H9 (cell line): Measurements from ENCODE around the gene IRF6. TPM values are rescaled to one million over a fixed set of nuclear protein-coding genes. Genes with fewer than 3 reads are reported as not detected.

ENCODE experiments used
- DNase-seq: peaks from one replicate; pipeline ENCODE4 v3.0.0-alpha.2; 2017
- H2AFZ ChIP-seq: one replicate; pipeline ENCODE4 v1.6.1; 2013; ENCODE audit warnings: mild to moderate bottlenecking, low read length, control low read depth, moderate library complexity
- H2AK5ac ChIP-seq: 2 replicates; pipeline ENCODE4 v1.6.1; 2013; ENCODE audit warnings: low read length, control low read depth, mixed read lengths; ENCODE audit not compliant: insufficient read length
- H2BK120ac ChIP-seq: one replicate; pipeline ENCODE4 v1.6.1; 2013; ENCODE audit warnings: low read depth, mild to moderate bottlenecking, low read length, control low read depth, inconsistent platforms; ENCODE audit not compliant: poor library complexity, severe bottlenecking
- H2BK12ac ChIP-seq: 2 replicates; pipeline ENCODE4 v1.6.1; 2013; ENCODE audit warnings: low read length, control low read depth, mixed read lengths, low read depth; ENCODE audit not compliant: insufficient read length
- H2BK15ac ChIP-seq: 2 replicates; pipeline ENCODE4 v1.6.1; 2013; ENCODE audit warnings: low read depth, low read length, control low read depth
- H2BK20ac ChIP-seq: one replicate; pipeline ENCODE4 v1.6.1; 2013; ENCODE audit warnings: low read depth, mild to moderate bottlenecking, low read length, control low read depth, inconsistent platforms; ENCODE audit not compliant: poor library complexity, severe bottlenecking
- H2BK5ac ChIP-seq: 2 replicates; pipeline ENCODE4 v1.6.1; 2013; ENCODE audit warnings: low read length, control low read depth, mixed read lengths; ENCODE audit not compliant: insufficient read length
- H3K14ac ChIP-seq: 2 replicates; pipeline ENCODE4 v1.6.1; 2013; ENCODE audit warnings: low read length, control low read depth; ENCODE audit not compliant: insufficient read depth
- H3K18ac ChIP-seq: 2 replicates; pipeline ENCODE4 v1.6.1; 2013; ENCODE audit warnings: low read depth, mild to moderate bottlenecking, mixed read lengths, low read length, control low read depth; ENCODE audit not compliant: insufficient read length
- H3K23ac ChIP-seq: 2 replicates; pipeline ENCODE4 v1.6.1; 2013; ENCODE audit warnings: low read length, control low read depth, mixed read lengths, low read depth; ENCODE audit not compliant: insufficient read length
- H3K23me2 ChIP-seq: 2 replicates; pipeline ENCODE4 v1.6.1; 2013; ENCODE audit warnings: low read depth, mild to moderate bottlenecking, mixed read lengths, low read length, control low read depth; ENCODE audit not compliant: insufficient read length, poor library complexity, severe bottlenecking
- H3K27ac ChIP-seq: 2 replicates; pipeline ENCODE4 v1.5.1; 2013; ENCODE audit warnings: low read length, control low read depth, mixed read lengths, low read depth; ENCODE audit not compliant: insufficient read length
- H3K27me3 ChIP-seq: 2 replicates; pipeline ENCODE4 v1.6.1; 2013; ENCODE audit warnings: low read length, control low read depth, inconsistent platforms; ENCODE audit not compliant: insufficient read depth
- H3K4ac ChIP-seq: 2 replicates; pipeline ENCODE4 v1.6.1; 2013; ENCODE audit warnings: low read depth, mild to moderate bottlenecking, control low read depth, inconsistent platforms, low read length, moderate library complexity
- H3K4me1 ChIP-seq: 2 replicates; pipeline ENCODE4 v1.6.1; 2013; ENCODE audit warnings: low read length, control low read depth, inconsistent platforms; ENCODE audit not compliant: insufficient read depth
- H3K4me2 ChIP-seq: 2 replicates; pipeline ENCODE4 v1.6.1; 2013; ENCODE audit warnings: low read length, control low read depth, mixed read lengths; ENCODE audit not compliant: insufficient read length, insufficient read depth
- H3K56ac ChIP-seq: 2 replicates; pipeline ENCODE4 v1.6.1; 2013; ENCODE audit warnings: low read depth, mild to moderate bottlenecking, mixed read lengths, low read length, control low read depth; ENCODE audit not compliant: insufficient read length
- H3K79me1 ChIP-seq: 2 replicates; pipeline ENCODE4 v1.6.1; 2013; ENCODE audit warnings: low read depth, mild to moderate bottlenecking, moderate library complexity, low read length, control low read depth, inconsistent platforms; ENCODE audit not compliant: insufficient read depth, poor library complexity, severe bottlenecking
- H3K79me2 ChIP-seq: 2 replicates; pipeline ENCODE4 v1.6.1; 2013; ENCODE audit warnings: low read length, control low read depth, inconsistent platforms; ENCODE audit not compliant: insufficient read depth
- H3K9ac ChIP-seq: 2 replicates; pipeline ENCODE4 v1.6.1; 2013; ENCODE audit warnings: low read length, control low read depth, mixed read lengths; ENCODE audit not compliant: insufficient read length; ENCODE audit errors: extremely low read depth
- H3K9me3 ChIP-seq: one replicate; pipeline ENCODE4 v1.6.1; 2013; ENCODE audit warnings: low read depth, low read length, inconsistent platforms; ENCODE audit not compliant: control insufficient read depth
- H3T11ph ChIP-seq: one replicate; pipeline ENCODE4 v1.6.1; 2013; ENCODE audit warnings: mild to moderate bottlenecking, low read length, control low read depth, inconsistent platforms
- H4K20me1 ChIP-seq: one replicate; pipeline ENCODE4 v1.6.1; 2013; ENCODE audit not compliant: control insufficient read depth, insufficient read length, insufficient read depth
- H4K5ac ChIP-seq: 2 replicates; pipeline ENCODE4 v1.6.1; 2013; ENCODE audit warnings: low read depth, mild to moderate bottlenecking, mixed read lengths, low read length, control low read depth; ENCODE audit not compliant: insufficient read length
- H4K8ac ChIP-seq: replicated peaks from 2 replicates; pipeline ENCODE4 v1.6.1; 2013; ENCODE audit warnings: low read length, control low read depth, mixed read lengths, low read depth; ENCODE audit not compliant: insufficient read length
- H4K91ac ChIP-seq: 2 replicates; pipeline ENCODE4 v1.6.1; 2013; ENCODE audit warnings: low read depth, mild to moderate bottlenecking, moderate library complexity, mixed read lengths, low read length, control low read depth; ENCODE audit not compliant: insufficient read length
- H3K27ac Mint-ChIP-seq, 3 experiments: 2 replicates in 2 of 3; 3 replicates in 1 of 3; pipeline ENCODE4 v1.8.0; 2020 to 2021; ENCODE audit warnings: mixed read lengths in 3 of 3, mild to moderate bottlenecking in 1 of 3, moderate library complexity in 1 of 3
- H3K27me3 Mint-ChIP-seq: 2 replicates; pipeline ENCODE4 v1.8.0; 2021; ENCODE audit warnings: low read depth, mild to moderate bottlenecking, moderate library complexity, mixed read lengths
- H3K36me3 Mint-ChIP-seq, 3 experiments: 2 replicates in 2 of 3; 3 replicates in 1 of 3; pipeline ENCODE4 v1.8.0; 2020 to 2021; ENCODE audit warnings: low read depth in 3 of 3, mixed read lengths in 3 of 3; ENCODE audit not compliant: insufficient read depth in 1 of 3
- H3K4me1 Mint-ChIP-seq, 2 experiments: 2 replicates each; pipeline ENCODE4 v1.8.0; 2020; ENCODE audit warnings: mixed read lengths in 2 of 2
- H3K4me3 Mint-ChIP-seq, 2 experiments: 2 replicates in 1 of 2; 3 replicates in 1 of 2; pipeline ENCODE4 v1.8.0; 2020 to 2021; ENCODE audit warnings: mild to moderate bottlenecking in 2 of 2, mixed read lengths in 2 of 2, moderate library complexity in 1 of 2
- H3K9me3 Mint-ChIP-seq, 2 experiments: 2 replicates in 1 of 2; 3 replicates in 1 of 2; pipeline ENCODE4 v1.8.0; 2020; ENCODE audit warnings: mild to moderate bottlenecking in 2 of 2, mixed read lengths in 2 of 2, moderate library complexity in 1 of 2
- WGBS: extraction: QIAGEN DNeasy Blood & Tissue Kit; methylation state at CpG from one replicate; pipeline ENCODE4 v1.1.7; 2013; ENCODE audit warnings: missing lambda C conversion rate, low lambda C conversion rate, mixed read lengths; ENCODE audit not compliant: insufficient read length; ENCODE audit errors: extremely low coverage; 5-methylcytosine and 5-hydroxymethylcytosine counted together
- total RNA-seq: library from RNA; stranded (reverse); gene quantifications from 2 replicates; pipeline ENCODE4 v1.2.1, GENCODE V29; 2021
- TF ChIP-seq, protein P1 (sequence below): fragments of 200-600 bp; sonication (generic); conservative IDR thresholded peaks from 3 replicates; pipeline ENCODE4 v1.8.0; 2021; ENCODE audit warnings: antibody characterized with exemption, mild to moderate bottlenecking

IRF6 gene
- total RNA-seq, 1 experiment from 2014 or later = 7.1 TPM

- no peak overlapping the region for H4K5ac ChIP-seq
- Mint-ChIP-seq H3K4me3 (no peak overlapping the region), H3K9me3 (no peaks in the 10 kb centered on the region), H3K27me3 (peaks cover 1% of the 10 kb centered on the region; the same call in 1 of the 2 replicates), H3K4me1 (peaks cover 10 to 12% of the 10 kb centered on the region in 2 experiments), H3K36me3 (no peaks in the 10 kb centered on the region), H3K27ac (no peak overlapping the region)
- H3K79me1 ChIP-seq = no peaks in the 10 kb centered on the region
- no peak overlapping the region for H3K18ac ChIP-seq
- no peak overlapping the region for H2BK120ac ChIP-seq
- H2AFZ ChIP-seq = no peak overlapping the region
- no peak overlapping the region for H3T11ph ChIP-seq
- H3K23me2 ChIP-seq = peaks cover 8% of the 10 kb centered on the region
- TF ChIP-seq, protein P1, sequence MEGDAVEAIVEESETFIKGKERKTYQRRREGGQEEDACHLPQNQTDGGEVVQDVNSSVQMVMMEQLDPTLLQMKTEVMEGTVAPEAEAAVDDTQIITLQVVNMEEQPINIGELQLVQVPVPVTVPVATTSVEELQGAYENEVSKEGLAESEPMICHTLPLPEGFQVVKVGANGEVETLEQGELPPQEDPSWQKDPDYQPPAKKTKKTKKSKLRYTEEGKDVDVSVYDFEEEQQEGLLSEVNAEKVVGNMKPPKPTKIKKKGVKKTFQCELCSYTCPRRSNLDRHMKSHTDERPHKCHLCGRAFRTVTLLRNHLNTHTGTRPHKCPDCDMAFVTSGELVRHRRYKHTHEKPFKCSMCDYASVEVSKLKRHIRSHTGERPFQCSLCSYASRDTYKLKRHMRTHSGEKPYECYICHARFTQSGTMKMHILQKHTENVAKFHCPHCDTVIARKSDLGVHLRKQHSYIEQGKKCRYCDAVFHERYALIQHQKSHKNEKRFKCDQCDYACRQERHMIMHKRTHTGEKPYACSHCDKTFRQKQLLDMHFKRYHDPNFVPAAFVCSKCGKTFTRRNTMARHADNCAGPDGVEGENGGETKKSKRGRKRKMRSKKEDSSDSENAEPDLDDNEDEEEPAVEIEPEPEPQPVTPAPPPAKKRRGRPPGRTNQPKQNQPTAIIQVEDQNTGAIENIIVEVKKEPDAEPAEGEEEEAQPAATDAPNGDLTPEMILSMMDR = no peak
- DNase-seq = no peak
- H3K79me2 ChIP-seq = no peaks in the 10 kb centered on the region
- H2BK5ac ChIP-seq = no peak overlapping the region
- H2BK20ac ChIP-seq = no peak overlapping the region
- H3K4me1 ChIP-seq = no peaks in the 10 kb centered on the region
- no peak overlapping the region for H2BK12ac ChIP-seq
- no peak overlapping the region for H3K56ac ChIP-seq
- no peak overlapping the region for H3K14ac ChIP-seq
- H3K9ac ChIP-seq = no peak overlapping the region
- no peak overlapping the region for H2AK5ac ChIP-seq
- no peak overlapping the region for H3K4ac ChIP-seq
- H3K4me2 ChIP-seq = no peak overlapping the region
- H3K27me3 ChIP-seq = no peaks in the 10 kb centered on the region
- H4K91ac ChIP-seq = no peak overlapping the region
- H4K8ac ChIP-seq = no peak overlapping the region
- H2BK15ac ChIP-seq = no peak overlapping the region
- no peaks in the 10 kb centered on the region for H3K9me3 ChIP-seq
- H3K27ac ChIP-seq = no peak overlapping the region
- no peaks in the 10 kb centered on the region for H4K20me1 ChIP-seq
- H3K23ac ChIP-seq = no peak overlapping the region
- no CpG with 5 or more reads among the region's 4 CpGs for WGBS
Observed at GRCh38 chr1:209809611-209810010, 3.7 kb upstream of the IRF6 start.
